ENCODE results near the gene TCF3.

- no peak for TF ChIP-seq CTCF (IDR thresholded peaks at IDR 0.05; ENCODE audit: control extremely low read depth in 1 of 3, insufficient read depth in 1 of 3, low read depth in 1 of 3, low read length in 3 of 3)
- no peak for TF ChIP-seq ZNF274 (IDR thresholded peaks at IDR 0.05; ENCODE audit: borderline replicate concordance, extremely low read depth, low read length)
- TF ChIP-seq SP2 (IDR thresholded peaks at IDR 0.05; ENCODE audit: low read length), result no peak
- TF ChIP-seq KDM4A (IDR thresholded peaks at IDR 0.05; ENCODE audit: low read depth, low read length, severe bottlenecking), result no peak
- TF ChIP-seq MAX (IDR thresholded peaks at IDR 0.05), result no peak
- TF ChIP-seq NANOG (IDR thresholded peaks at IDR 0.05; ENCODE audit: insufficient read depth, low read depth, low read length, poor library complexity, severe bottlenecking), result no peak
- TF ChIP-seq EP300 (IDR thresholded peaks at IDR 0.05; ENCODE audit: borderline replicate concordance in 1 of 2, low read depth in 2 of 2, low read length in 2 of 2), result no peak
- TF ChIP-seq CEBPB (IDR thresholded peaks at IDR 0.05; ENCODE audit: low read depth, low read length), result no peak
- TF ChIP-seq ATF3 (IDR thresholded peaks at IDR 0.05; ENCODE audit: insufficient read depth, low read depth, low read length), result no peak
- TF ChIP-seq TAF1 (IDR thresholded peaks at IDR 0.05; ENCODE audit: low read depth, low read length), result no peak
- TF ChIP-seq CHD2 (IDR thresholded peaks at IDR 0.05; ENCODE audit: low read length), result no peak
- TF ChIP-seq EZH2 (IDR thresholded peaks at IDR 0.05; ENCODE audit: low read depth, low read length, severe bottlenecking), result no peak
- TF ChIP-seq CREB1 (IDR thresholded peaks at IDR 0.05), result no peak
- TF ChIP-seq NRF1 (IDR thresholded peaks at IDR 0.05; ENCODE audit: low read depth, low read length), result no peak
Observed at GRCh38 chr19:1606138-1606651, 46.2 kb downstream of the TCF3 start.

Measured in H1 (cell line).